ENCODE measurements around the gene DHX8.
"Not testable (repeated sequence)": the region's sequence is repeated elsewhere in the genome, so short reads cannot be mapped to it uniquely, and the experiment has no call there.

Gene DHX8

GRCh38 chr17:43490621-43491020 lies 6.8 kb downstream of the DHX8 start:
- Histone ChIP-seq H3K9me3 (replicated peaks; ENCODE audit: low read length) (no peaks in the 10 kb centered on the region), H3K4me3 (ENCODE audit: low read length) (no peak overlapping the region), H3K4me2 (ENCODE audit: low read length) (no peak overlapping the region), H3K36me3 (ENCODE audit: insufficient read depth, low read length) (peaks cover 48% of the 10 kb centered on the region), H3K27me3 (ENCODE audit: control insufficient read depth, insufficient read depth, low read length) (no peaks in the 10 kb centered on the region), H3K9ac (ENCODE audit: low read depth, low read length) (no peak overlapping the region), H3K4me1 (ENCODE audit: control insufficient read depth, insufficient read depth, low read length) (peaks cover under 1% of the 10 kb centered on the region)

GRCh38 chr17:43509440-43509839 lies 25.7 kb downstream of the DHX8 start:
- H3K4me3 ChIP-seq (ENCODE audit: low read length); H3K9ac ChIP-seq (ENCODE audit: low read depth, low read length); H3K9me3 ChIP-seq (replicated peaks; ENCODE audit: low read length); H3K27me3 ChIP-seq (ENCODE audit: control insufficient read depth, insufficient read depth, low read length); H3K4me2 ChIP-seq (ENCODE audit: low read length); H3K4me1 ChIP-seq (ENCODE audit: control insufficient read depth, insufficient read depth, low read length): not testable (repeated sequence)
- peaks cover 66% of the 10 kb centered on the region for H3K36me3 ChIP-seq (ENCODE audit: insufficient read depth, low read length)

- H3K4me1 ChIP-seq (ENCODE audit: control insufficient read depth, insufficient read depth, low read length); H3K9ac ChIP-seq (ENCODE audit: low read depth, low read length); H3K4me3 ChIP-seq (ENCODE audit: low read length); H3K9me3 ChIP-seq (replicated peaks; ENCODE audit: low read length); H3K4me2 ChIP-seq (ENCODE audit: low read length); H3K27me3 ChIP-seq (ENCODE audit: control insufficient read depth, insufficient read depth, low read length): not testable (repeated sequence)
- peaks cover 60% of the 10 kb centered on the region for H3K36me3 ChIP-seq (ENCODE audit: insufficient read depth, low read length)
Observed at GRCh38 chr17:43511199-43511598, 27.4 kb downstream of the DHX8 start.

- H3K9ac ChIP-seq (ENCODE audit: low read depth, low read length), result no peak overlapping the region
- H3K27me3 ChIP-seq (ENCODE audit: control insufficient read depth, insufficient read depth, low read length), result no peaks in the 10 kb centered on the region
- H3K36me3 ChIP-seq (ENCODE audit: insufficient read depth, low read length), result peaks cover 56% of the 10 kb centered on the region
- H3K4me3 ChIP-seq (ENCODE audit: low read length), result no peak overlapping the region
- no peak overlapping the region for H3K4me2 ChIP-seq (ENCODE audit: low read length)
- no peaks in the 10 kb centered on the region for H3K9me3 ChIP-seq (replicated peaks; ENCODE audit: low read length)
- peaks cover 19% of the 10 kb centered on the region for H3K4me1 ChIP-seq (ENCODE audit: control insufficient read depth, insufficient read depth, low read length)
Observed at GRCh38 chr17:43515656-43516055, 31.9 kb downstream of the DHX8 start.

GRCh38 chr17:43517161-43517560 lies 33.4 kb downstream of the DHX8 start:
- Histone ChIP-seq H3K9ac (ENCODE audit: low read depth, low read length) (peak overlapping the region; percentile 38), H3K9me3 (replicated peaks; ENCODE audit: low read length) (no peaks in the 10 kb centered on the region), H3K4me3 (ENCODE audit: low read length) (no peak overlapping the region), H3K36me3 (ENCODE audit: insufficient read depth, low read length) (peaks cover 67% of the 10 kb centered on the region), H3K4me1 (ENCODE audit: control insufficient read depth, insufficient read depth, low read length) (peaks cover 19% of the 10 kb centered on the region), H3K4me2 (ENCODE audit: low read length) (peak overlapping the region; percentile 26), H3K27me3 (ENCODE audit: control insufficient read depth, insufficient read depth, low read length) (no peaks in the 10 kb centered on the region)

- peaks cover 63% of the 10 kb centered on the region for H3K36me3 ChIP-seq (ENCODE audit: insufficient read depth, low read length)
- peak overlapping the region; percentile 26 for H3K4me2 ChIP-seq (ENCODE audit: low read length)
- H3K27me3 ChIP-seq (ENCODE audit: control insufficient read depth, insufficient read depth, low read length), result no peaks in the 10 kb centered on the region
- H3K9ac ChIP-seq (ENCODE audit: low read depth, low read length), result peak overlapping the region; percentile 38
- no peaks in the 10 kb centered on the region for H3K9me3 ChIP-seq (replicated peaks; ENCODE audit: low read length)
- H3K4me1 ChIP-seq (ENCODE audit: control insufficient read depth, insufficient read depth, low read length), result peaks cover 19% of the 10 kb centered on the region
- no peak overlapping the region for H3K4me3 ChIP-seq (ENCODE audit: low read length)
Observed at GRCh38 chr17:43517615-43518386, 34.0 kb downstream of the DHX8 start.

GRCh38 chr17:43521389-43521788 lies 37.6 kb downstream of the DHX8 start:
- H3K4me2 ChIP-seq (ENCODE audit: low read length), result no peak overlapping the region
- H3K27me3 ChIP-seq (ENCODE audit: control insufficient read depth, insufficient read depth, low read length), result no peaks in the 10 kb centered on the region
- peaks cover 27% of the 10 kb centered on the region for H3K4me1 ChIP-seq (ENCODE audit: control insufficient read depth, insufficient read depth, low read length)
- peaks cover 66% of the 10 kb centered on the region for H3K36me3 ChIP-seq (ENCODE audit: insufficient read depth, low read length)
- no peaks in the 10 kb centered on the region for H3K9me3 ChIP-seq (replicated peaks; ENCODE audit: low read length)
- no peak overlapping the region for H3K9ac ChIP-seq (ENCODE audit: low read depth, low read length)
- H3K4me3 ChIP-seq (ENCODE audit: low read length), result no peak overlapping the region

GRCh38 chr17:43524945-43525575 lies 41.3 kb downstream of the DHX8 start:
- Histone ChIP-seq H3K36me3 (ENCODE audit: insufficient read depth, low read length) (peaks cover 51% of the 10 kb centered on the region), H3K4me1 (ENCODE audit: control insufficient read depth, insufficient read depth, low read length) (peaks cover 27% of the 10 kb centered on the region), H3K4me2 (ENCODE audit: low read length) (no peak overlapping the region), H3K4me3 (ENCODE audit: low read length) (no peak overlapping the region), H3K9me3 (replicated peaks; ENCODE audit: low read length) (no peaks in the 10 kb centered on the region), H3K27me3 (ENCODE audit: control insufficient read depth, insufficient read depth, low read length) (no peaks in the 10 kb centered on the region), H3K9ac (ENCODE audit: low read depth, low read length) (peak overlapping the region; percentile 27)

GRCh38 chr17:43526886-43527648 lies 43.3 kb downstream of the DHX8 start:
- H3K27me3 ChIP-seq (ENCODE audit: control insufficient read depth, insufficient read depth, low read length), result no peaks in the 10 kb centered on the region
- H3K4me1 ChIP-seq (ENCODE audit: control insufficient read depth, insufficient read depth, low read length), result peaks cover 45% of the 10 kb centered on the region
- H3K9ac ChIP-seq (ENCODE audit: low read depth, low read length), result no peak overlapping the region
- H3K4me3 ChIP-seq (ENCODE audit: low read length), result no peak overlapping the region
- H3K36me3 ChIP-seq (ENCODE audit: insufficient read depth, low read length), result peaks cover 36% of the 10 kb centered on the region
- no peaks in the 10 kb centered on the region for H3K9me3 ChIP-seq (replicated peaks; ENCODE audit: low read length)
- no peak overlapping the region for H3K4me2 ChIP-seq (ENCODE audit: low read length)

- H3K36me3 ChIP-seq (ENCODE audit: insufficient read depth, low read length), result peaks cover 28% of the 10 kb centered on the region
- H3K4me3 ChIP-seq (ENCODE audit: low read length), result no peak overlapping the region
- H3K27me3 ChIP-seq (ENCODE audit: control insufficient read depth, insufficient read depth, low read length), result no peaks in the 10 kb centered on the region
- H3K4me2 ChIP-seq (ENCODE audit: low read length), result no peak overlapping the region
- H3K9me3 ChIP-seq (replicated peaks; ENCODE audit: low read length), result no peaks in the 10 kb centered on the region
- peaks cover 45% of the 10 kb centered on the region for H3K4me1 ChIP-seq (ENCODE audit: control insufficient read depth, insufficient read depth, low read length)
- no peak overlapping the region for H3K9ac ChIP-seq (ENCODE audit: low read depth, low read length)
Observed at GRCh38 chr17:43528319-43528987, 44.7 kb downstream of the DHX8 start.
